CD4-positive, alpha-beta T cell (primary cell): Measurements from ENCODE around the gene CNTF. TPM values are rescaled to one million over a fixed set of nuclear protein-coding genes. Genes with fewer than 3 reads are reported as not detected.

Source experiments
- ATAC-seq: fragments of 200-7000 bp; cut with Tn5 transposase; one replicate; pipeline ENCODE4 v1.10.0; 2022; ENCODE audit warnings: mild to moderate bottlenecking; ENCODE audit not compliant: poor library complexity
- CTCF ChIA-PET: fragments of 350-600 bp; sonication (Branson Sonifier 250); formaldehyde crosslinking; loops from one replicate; lab custom pipeline; 2021; ENCODE audit warnings: antibody characterized with exemption, inconsistent platforms; lab: Charles Lee
- POLR2A ChIA-PET: fragments of 350-600 bp; sonication (Branson Sonifier 250); formaldehyde crosslinking; loops from one replicate; lab custom pipeline; 2021; ENCODE audit warnings: antibody characterized with exemption, inconsistent platforms; lab: Charles Lee
- DNase-seq, 14 experiments: peaks; one replicate each; pipeline ENCODE4 v3.0.0-alpha.2; 2013 to 2020; ENCODE audit warnings: mixed read lengths in 2 of 14
- H3K27ac ChIP-seq, 2 donors: one replicate each; pipeline versions ENCODE4 v1.5.1 to v1.7.0; 2013; ENCODE audit warnings: low read length in 2 of 2, low read depth in 1 of 2, mild to moderate bottlenecking in 1 of 2
- H3K27me3 ChIP-seq, 2 experiments: 1 replicate in 1 of 2; 2 replicates in 1 of 2; pipeline versions ENCODE4 v1.6.1 to v1.7.0; 2013; ENCODE audit warnings: low read length in 2 of 2, control low read depth in 1 of 2, mild to moderate bottlenecking in 1 of 2, moderate library complexity in 1 of 2; ENCODE audit not compliant: insufficient read depth in 2 of 2, control insufficient read depth in 1 of 2
- H3K36me3 ChIP-seq: one replicate; pipeline ENCODE4 v1.6.1; 2013; ENCODE audit warnings: low read length, control low read depth; ENCODE audit not compliant: insufficient read depth
- H3K4me1 ChIP-seq: one replicate; pipeline ENCODE4 v1.6.1; 2013; ENCODE audit warnings: low read length, control low read depth; ENCODE audit not compliant: insufficient read depth
- H3K4me3 ChIP-seq: one replicate; pipeline ENCODE4 v1.5.1; 2013; ENCODE audit warnings: mild to moderate bottlenecking, low read length, moderate library complexity
- H3K9me3 ChIP-seq, 2 experiments: 1 replicate in 1 of 2; 2 replicates in 1 of 2; pipeline versions ENCODE4 v1.6.1 to v1.7.0; 2013; ENCODE audit warnings: low read length in 2 of 2, mild to moderate bottlenecking in 2 of 2, control low read depth in 1 of 2, moderate library complexity in 1 of 2; ENCODE audit not compliant: control insufficient read depth in 1 of 2, insufficient read depth in 1 of 2
- H3K27ac Mint-ChIP-seq: one replicate; pipeline ENCODE4 v1.8.0; 2020; ENCODE audit warnings: mixed read lengths
- H3K27me3 Mint-ChIP-seq: one replicate; pipeline ENCODE4 v1.8.0; 2021; ENCODE audit warnings: mixed read lengths
- H3K36me3 Mint-ChIP-seq: one replicate; pipeline ENCODE4 v1.8.0; 2021; ENCODE audit warnings: low read depth, mixed read lengths
- H3K4me1 Mint-ChIP-seq: one replicate; pipeline ENCODE4 v1.8.0; 2021; ENCODE audit warnings: low read depth, mixed read lengths
- H3K4me3 Mint-ChIP-seq: one replicate; pipeline ENCODE4 v1.8.0; 2020; ENCODE audit warnings: mild to moderate bottlenecking, mixed read lengths
- H3K9me3 Mint-ChIP-seq: one replicate; pipeline ENCODE4 v1.8.0; 2020; ENCODE audit warnings: mixed read lengths
- CTCF ChIP-seq: fragments of 200-600 bp; IDR thresholded peaks from one replicate; pipeline ENCODE4 v1.8.0; 2022; ENCODE audit warnings: antibody characterized with exemption, mild to moderate bottlenecking
- intact Hi-C, 2 experiments: fragments of 100-400 bp; cut with DNase I in 1 of 2; cut with micrococcal nuclease in 1 of 2; formaldehyde crosslinking; loops; one replicate each; pipeline versions ENCODE4 v1.15.1 to v1.9.0; 2023 to 2025; cut with DNase I, micrococcal nuclease
- total RNA-seq, 174 experiments: library from RNA in 2 of 174; stranded (reverse) in 2 of 174; gene quantifications; one replicate each; pipeline ENCODE4 v1.2.3 and lab custom pipeline; 2021 to 2026

Gene CNTF
- total RNA-seq, 2 experiments from 2014 or later: 3.1 to 3.9 TPM

- intact Hi-C loops: no loop called here
- ChIA-PET CTCF (no interaction called here), POLR2A (interaction anchor here (1.2 kb wide), 1 partner anchor 25 kb away, joined by 3 read pairs; no protein-coding TSS in a partner anchor)
- TF ChIP-seq CTCF: no peak
- Mint-ChIP-seq H3K27me3 (no peaks in the 10 kb centered on the region), H3K36me3 (peaks cover 47% of the 10 kb centered on the region), H3K4me3 (no peak overlapping the region), H3K27ac (peak overlapping the region; percentile 57), H3K4me1 (peaks cover 79% of the 10 kb centered on the region), H3K9me3 (no peaks in the 10 kb centered on the region)
- Histone ChIP-seq H3K9me3 (no peaks in the 10 kb centered on the region), H3K4me1 (peaks cover 14% of the 10 kb centered on the region), H3K4me3 (no peak overlapping the region), H3K36me3 (peaks cover 22% of the 10 kb centered on the region), H3K27ac (no peak overlapping the region), H3K27me3 (no peaks in the 10 kb centered on the region)
- ATAC-seq: peak; percentile 82
- DNase-seq: peak in 3 of 14 experiments; percentile 21 to 30 (median 25)
Measured at GRCh38 chr11:58592760-58593472, 29.5 kb upstream of the CNTF start.

DNA sequence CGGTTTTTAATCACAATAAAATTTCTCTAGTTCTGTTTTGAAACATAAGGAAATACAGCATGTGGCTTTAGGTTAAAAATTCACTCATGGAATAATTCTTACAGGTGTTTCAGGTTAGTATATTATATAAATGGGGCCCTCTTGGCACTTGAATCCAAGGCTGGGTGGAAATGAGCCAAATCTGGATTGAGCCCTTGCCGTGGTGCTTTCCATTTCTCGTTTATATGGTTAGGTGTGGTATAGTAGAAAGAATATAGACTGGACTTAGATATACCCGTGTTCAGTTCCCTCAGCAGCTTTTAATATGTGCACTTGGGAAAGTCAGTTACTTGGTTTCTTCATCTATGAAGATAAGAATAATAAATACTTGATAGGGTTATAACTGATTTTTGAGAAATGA is 27.6 kb upstream of the CNTF start:
- peak overlapping the region; percentile 78 for H3K27ac Mint-ChIP-seq
- TF ChIP-seq CTCF: no peak
- H3K4me3 Mint-ChIP-seq: no peak overlapping the region
- H3K9me3 Mint-ChIP-seq: no peaks in the 10 kb centered on the region
- no peaks in the 10 kb centered on the region for H3K27me3 Mint-ChIP-seq
- peaks cover 43% of the 10 kb centered on the region for H3K36me3 Mint-ChIP-seq
- Histone ChIP-seq H3K27me3 (no peaks in the 10 kb centered on the region), H3K4me1 (peaks cover 14% of the 10 kb centered on the region), H3K36me3 (peaks cover 19% of the 10 kb centered on the region), H3K27ac (no peak overlapping the region), H3K4me3 (no peak overlapping the region), H3K9me3 (no peaks in the 10 kb centered on the region)
- H3K4me1 Mint-ChIP-seq: peaks cover 90% of the 10 kb centered on the region
- intact Hi-C loops: no loop called here
- DNase-seq (no peak), ATAC-seq (no peak)
- ChIA-PET POLR2A (no interaction called here), CTCF (interaction anchor here (0.6 kb wide), 1 partner anchor 16 kb away, joined by 3 read pairs; the partner anchor contains the start of gene ZFP91)

DNA sequence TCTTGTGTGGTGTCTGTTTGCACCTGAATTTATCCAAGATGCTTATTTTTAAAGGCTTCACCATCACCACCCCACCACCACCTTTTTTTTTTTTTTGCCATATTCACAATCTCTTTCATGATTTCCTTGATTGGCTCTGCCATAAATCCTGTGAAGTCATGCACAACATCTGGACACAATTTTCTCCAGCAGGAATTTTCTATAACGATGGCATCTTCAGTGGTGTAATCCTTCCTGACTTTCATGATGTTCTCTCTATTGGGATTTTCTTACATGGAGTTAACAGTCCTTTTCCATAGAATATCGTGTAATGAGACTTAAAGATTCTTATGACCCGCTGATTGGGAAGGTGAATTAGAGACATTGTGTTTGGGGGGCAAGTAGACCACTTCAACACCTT is 25.8 kb upstream of the CNTF start:
- intact Hi-C loops: no loop called here
- Mint-ChIP-seq H3K9me3 (no peaks in the 10 kb centered on the region), H3K4me1 (peaks cover 92% of the 10 kb centered on the region), H3K36me3 (peaks cover 44% of the 10 kb centered on the region), H3K27me3 (no peaks in the 10 kb centered on the region), H3K4me3 (no peak overlapping the region), H3K27ac (peak overlapping the region; percentile 78)
- Histone ChIP-seq H3K9me3 (no peaks in the 10 kb centered on the region), H3K27ac (peak overlapping the region in 1 of 2 donors; percentile 32), H3K4me3 (no peak overlapping the region), H3K36me3 (peaks cover 16% of the 10 kb centered on the region), H3K27me3 (no peaks in the 10 kb centered on the region), H3K4me1 (peaks cover 14% of the 10 kb centered on the region)
- ChIA-PET CTCF (interaction anchor here (1.6 kb wide), 1 partner anchor 29 kb away, joined by 4 read pairs; no protein-coding TSS in a partner anchor), POLR2A (interaction anchor here (0.8 to 1.6 kb wide), 2 partner anchors 8 to 18 kb away, joined by 3 to 7 read pairs; partner anchors contain the start of gene ZFP91)
- ATAC-seq (no peak), DNase-seq (no peak)
- no peak for TF ChIP-seq CTCF
